HG02678 (cell line): ENCODE data around the gene ST3GAL3.
"Not testable (repeated sequence)": the region's sequence is repeated elsewhere in the genome, so short reads cannot be mapped to it uniquely, and the experiment has no call there.

Experiments used
- ATAC-seq: cut with Tn5 transposase; IDR thresholded peaks from one replicate; pipeline ENCODE4 v1.9.1; 2021; ENCODE audit warnings: mild to moderate bottlenecking, moderate library complexity; ENCODE audit not compliant: unreplicated experiment

ST3GAL3 gene

DNA sequence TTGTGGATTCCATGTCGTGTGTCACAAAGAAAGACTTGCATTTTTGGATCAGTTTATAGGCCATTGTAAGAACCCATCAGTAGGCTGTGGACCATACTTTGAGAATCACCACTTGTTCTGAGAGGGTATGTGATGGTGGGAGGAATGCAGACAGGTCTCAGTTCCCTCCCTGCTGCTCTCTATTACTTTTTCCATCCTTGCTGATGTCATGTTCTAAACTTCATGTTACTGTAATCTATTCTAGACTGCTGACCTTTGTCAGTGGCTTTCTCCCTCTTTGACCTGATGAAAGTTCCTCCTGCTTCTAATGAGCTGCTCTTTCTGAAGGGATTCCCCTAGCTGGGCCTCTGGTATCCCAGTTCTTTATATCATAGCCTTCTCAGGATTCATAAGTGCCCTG, 46.1 kb downstream of the ST3GAL3 start:
- no peak for ATAC-seq

GRCh38 chr1:43754892-43755291, 47.6 kb downstream of the ST3GAL3 start:
- ATAC-seq, result no peak

GRCh38 chr1:43757343-43758053, 50.2 kb downstream of the ST3GAL3 start:
- ATAC-seq, result no peak

- no peak for ATAC-seq
Observed at GRCh38 chr1:43760745-43761317, 53.5 kb downstream of the ST3GAL3 start.

- no peak for ATAC-seq
Observed at GRCh38 chr1:43763497-43763973, 56.2 kb downstream of the ST3GAL3 start.

GRCh38 chr1:43764581-43764980, 57.2 kb downstream of the ST3GAL3 start:
- ATAC-seq, result no peak

- no peak for ATAC-seq
Observed at GRCh38 chr1:43766086-43766784, 58.9 kb downstream of the ST3GAL3 start.

- no peak for ATAC-seq
Observed at GRCh38 chr1:43766818-43767525, 59.6 kb downstream of the ST3GAL3 start.

DNA sequence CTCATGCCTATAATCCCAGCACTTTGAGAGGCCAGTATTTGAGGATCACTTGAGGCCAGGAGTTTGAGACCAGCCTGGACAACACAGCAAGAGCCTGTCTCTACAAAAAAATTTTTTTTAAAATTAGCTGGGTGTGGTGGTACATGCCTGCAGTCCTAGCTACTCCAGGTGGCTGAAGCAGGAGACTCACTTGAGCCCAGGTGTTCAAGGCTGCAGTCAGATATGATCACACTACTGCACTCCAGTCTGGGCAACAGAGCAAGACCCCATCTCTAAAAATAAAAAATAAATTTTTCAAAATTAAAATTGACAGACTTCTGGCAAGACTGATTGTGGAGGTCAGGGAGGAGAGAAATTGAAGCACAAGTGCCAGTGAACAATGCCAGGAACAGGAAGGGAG, 60.8 kb downstream of the ST3GAL3 start:
- no peak for ATAC-seq

DNA sequence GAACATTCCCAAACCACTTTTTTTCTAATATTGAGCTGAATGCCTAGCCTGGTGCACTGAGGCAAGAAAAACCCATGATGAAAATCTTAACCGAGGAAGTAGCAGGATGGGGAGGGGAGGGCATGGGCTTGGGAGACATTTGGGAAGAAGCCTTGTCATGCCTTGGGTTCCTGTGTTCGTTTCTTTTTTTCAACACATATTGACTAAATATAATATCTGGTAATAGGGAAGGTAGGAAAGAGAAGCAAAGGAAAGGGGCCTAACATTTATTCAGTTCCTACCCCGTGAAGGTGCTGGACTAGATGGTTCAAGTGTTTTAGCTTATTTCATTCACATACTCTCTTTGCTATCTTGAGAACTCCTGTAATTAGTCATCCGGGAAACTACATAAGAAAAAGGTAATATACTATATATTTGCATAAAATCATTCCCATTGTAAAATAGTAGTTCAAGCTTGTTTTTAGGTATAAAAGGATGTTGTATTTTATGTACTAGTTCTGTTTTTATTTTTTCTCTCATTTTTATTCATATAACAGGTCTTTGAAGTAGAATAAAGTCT, 62.1 kb downstream of the ST3GAL3 start:
- ATAC-seq, result no peak

- ATAC-seq, result no peak
Observed at GRCh38 chr1:43770111-43770510, 62.8 kb downstream of the ST3GAL3 start.

GRCh38 chr1:43772978-43773377, 65.6 kb downstream of the ST3GAL3 start:
- no peak for ATAC-seq

GRCh38 chr1:43773821-43774220, 66.5 kb downstream of the ST3GAL3 start:
- no peak for ATAC-seq

DNA sequence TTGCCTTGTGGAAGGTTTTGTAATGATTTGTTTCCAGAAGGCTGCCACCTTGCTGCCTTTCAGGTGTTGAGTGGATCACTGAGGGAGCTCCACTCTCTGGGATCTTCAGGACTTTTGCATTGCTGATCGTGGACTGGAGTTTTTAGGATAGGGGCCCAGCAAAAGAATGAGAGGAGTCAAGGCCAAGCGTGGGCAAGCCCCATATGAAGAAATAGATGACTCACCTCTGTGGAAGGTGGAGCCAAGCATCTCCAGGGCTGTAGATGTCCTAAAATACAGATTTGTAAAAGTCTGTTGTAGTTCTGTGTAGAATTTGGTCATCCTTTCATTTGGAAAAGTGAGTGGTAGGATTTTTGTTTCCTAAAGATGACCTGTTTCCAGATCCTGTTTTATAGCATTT, 67.0 kb downstream of the ST3GAL3 start:
- no peak for ATAC-seq

- ATAC-seq, result no peak
Observed at GRCh38 chr1:43776043-43776761, 68.9 kb downstream of the ST3GAL3 start.

DNA sequence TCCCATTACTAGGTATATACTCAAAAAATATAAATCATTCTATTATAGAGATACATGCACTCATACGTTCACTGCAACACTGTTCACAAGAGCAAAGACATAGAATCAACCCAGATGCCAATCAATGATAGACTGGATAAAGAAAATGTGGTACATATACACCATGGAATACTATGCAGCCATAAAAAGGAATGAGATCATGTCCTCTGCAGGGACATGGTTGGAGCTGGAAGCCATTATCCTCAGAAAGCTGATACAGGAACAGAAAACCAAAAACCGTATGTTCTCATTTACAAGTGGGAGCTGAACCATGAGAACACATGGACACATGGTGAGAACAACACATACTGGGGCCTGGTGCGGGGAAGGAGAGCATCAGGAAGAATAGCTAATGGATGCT, 70.6 kb downstream of the ST3GAL3 start:
- not testable (repeated sequence) for ATAC-seq

GRCh38 chr1:43779266-43779665, 71.9 kb downstream of the ST3GAL3 start:
- no peak for ATAC-seq

GRCh38 chr1:43779805-43780403, 72.6 kb downstream of the ST3GAL3 start:
- no peak for ATAC-seq

GRCh38 chr1:43781574-43781973, 74.2 kb downstream of the ST3GAL3 start:
- ATAC-seq, result no peak

GRCh38 chr1:43783096-43783670, 75.8 kb downstream of the ST3GAL3 start:
- no peak for ATAC-seq
